ENCODE measurements around the gene SIRPG. TPM values are rescaled to one million over a fixed set of nuclear protein-coding genes. Genes with fewer than 3 reads are reported as not detected.

The SIRPG gene
- total and polyA plus RNA-seq, 2 of the 8 experiments (the other 6 are each of a cell fraction or from before 2014, with no cell fraction given): 0.08 TPM; not detected in 1

GRCh38 chr20:1687053-1687452, 29.5 kb upstream of the SIRPG start (continued):
- TF ChIP-seq RAD21 (IDR thresholded peaks at IDR 0.05 in 1 of 2, conservative IDR thresholded peaks at IDR 0.05 in 1 of 2; ENCODE audit: low read depth in 2 of 2, low read length in 2 of 2) (no peak), SIX5 (IDR thresholded peaks at IDR 0.05; ENCODE audit: low read depth, low read length) (no peak), RNF2 (IDR thresholded peaks at IDR 0.05; ENCODE audit: borderline replicate concordance, low read depth, low read length, missing control alignments, poor library complexity, severe bottlenecking) (no peak)
